ENCODE data around the gene SLMAP.

Gene SLMAP

DNA sequence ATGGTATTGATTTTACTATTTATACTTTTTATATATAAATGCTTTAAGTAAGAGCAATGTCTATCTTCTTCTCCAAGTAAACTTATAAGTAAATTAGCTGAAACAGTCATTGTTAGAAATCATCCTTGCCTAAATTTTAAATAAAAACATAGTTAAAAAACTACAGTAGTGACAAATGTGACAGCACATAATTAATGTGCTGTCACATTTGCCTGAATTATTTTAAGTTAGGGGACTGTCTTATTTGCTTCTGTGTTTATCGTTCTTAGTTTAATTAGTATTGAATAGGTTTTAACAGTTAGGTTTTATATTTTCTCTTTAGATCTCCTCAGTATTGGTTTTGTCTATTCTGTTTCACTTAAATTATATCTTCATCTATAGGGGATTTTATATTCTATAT lies 36.1 kb downstream of the SLMAP start:
- TF ChIP-seq FOXP2 (optimal IDR thresholded peaks at IDR 0.05; ENCODE audit: control extremely low read depth, extremely low read length, insufficient read depth) (no peak), POLR2AphosphoS5 (IDR thresholded peaks at IDR 0.05; ENCODE audit: borderline replicate concordance, low read depth, low read length) (no peak), EZH2 (IDR thresholded peaks at IDR 0.05) (no peak)
- Histone ChIP-seq H3K9me3 (ENCODE audit: low read depth, low read length) (no peaks in the 10 kb centered on the region), H3K36me3 (ENCODE audit: insufficient read depth, low read length) (no peaks in the 10 kb centered on the region), H3K27ac (no peak overlapping the region), H3K4me3 (no peak overlapping the region), H3K9ac (ENCODE audit: insufficient read length) (no peak overlapping the region)
- no peak for DNase-seq (ENCODE audit: low read depth, low spot score)

DNA sequence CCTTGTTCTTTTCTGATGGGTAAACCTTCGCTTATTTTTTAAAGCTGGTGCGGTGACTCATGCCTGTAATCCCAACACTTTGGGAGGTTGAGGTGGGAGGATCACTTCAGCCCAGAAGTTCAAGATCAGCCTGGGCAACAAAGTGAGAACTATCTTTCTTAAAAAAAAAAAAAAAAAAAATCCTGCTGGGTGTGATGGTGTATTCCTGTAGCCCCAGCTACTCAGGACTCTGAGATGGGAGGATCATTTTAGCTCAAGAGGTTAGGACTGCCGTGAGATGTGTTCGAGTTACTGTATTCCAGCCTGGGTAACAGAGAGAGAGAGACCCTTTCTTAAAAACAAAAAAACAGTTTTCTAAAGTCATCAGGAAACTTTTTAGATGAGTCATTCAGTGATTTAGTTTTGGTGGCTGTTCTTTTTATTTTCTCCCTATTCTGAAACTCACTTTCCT lies 37.7 kb downstream of the SLMAP start:
- DNase-seq (ENCODE audit: low read depth, low spot score): no peak
- H3K27ac ChIP-seq: no peak overlapping the region
- no peaks in the 10 kb centered on the region for H3K9me3 ChIP-seq (ENCODE audit: low read depth, low read length)
- H3K9ac ChIP-seq (ENCODE audit: insufficient read length): no peak overlapping the region
- H3K36me3 ChIP-seq (ENCODE audit: insufficient read depth, low read length): no peaks in the 10 kb centered on the region
- TF ChIP-seq POLR2AphosphoS5 (IDR thresholded peaks at IDR 0.05; ENCODE audit: borderline replicate concordance, low read depth, low read length) (no peak), FOXP2 (optimal IDR thresholded peaks at IDR 0.05; ENCODE audit: control extremely low read depth, extremely low read length, insufficient read depth) (no peak), EZH2 (IDR thresholded peaks at IDR 0.05) (no peak)
- no peak overlapping the region for H3K4me3 ChIP-seq

DNA sequence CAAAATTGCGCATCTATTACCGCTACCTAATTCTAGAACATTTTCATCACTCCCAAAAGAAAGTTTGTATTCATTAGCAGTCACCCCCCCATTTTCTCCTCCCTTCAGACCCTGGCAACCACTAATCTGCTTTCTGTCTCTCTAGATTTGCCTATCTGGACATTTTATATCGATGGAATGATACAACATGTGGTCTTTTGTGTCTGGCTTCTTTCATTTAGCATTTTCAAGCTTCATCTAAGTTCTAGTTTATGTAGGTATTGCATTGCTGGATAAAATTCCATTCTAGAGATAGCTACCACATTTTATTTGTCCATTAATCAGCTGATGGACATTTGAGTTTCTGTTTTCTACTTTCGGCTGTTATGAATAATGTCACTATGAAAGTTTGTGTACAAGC lies 38.4 kb downstream of the SLMAP start:
- H3K4me3 ChIP-seq: no peak overlapping the region
- TF ChIP-seq FOXP2 (optimal IDR thresholded peaks at IDR 0.05; ENCODE audit: control extremely low read depth, extremely low read length, insufficient read depth) (no peak), EZH2 (IDR thresholded peaks at IDR 0.05) (no peak), POLR2AphosphoS5 (IDR thresholded peaks at IDR 0.05; ENCODE audit: borderline replicate concordance, low read depth, low read length) (no peak)
- DNase-seq (ENCODE audit: low read depth, low spot score): no peak
- H3K36me3 ChIP-seq (ENCODE audit: insufficient read depth, low read length): no peaks in the 10 kb centered on the region
- no peaks in the 10 kb centered on the region for H3K9me3 ChIP-seq (ENCODE audit: low read depth, low read length)
- no peak overlapping the region for H3K27ac ChIP-seq
- H3K9ac ChIP-seq (ENCODE audit: insufficient read length): no peak overlapping the region

DNA sequence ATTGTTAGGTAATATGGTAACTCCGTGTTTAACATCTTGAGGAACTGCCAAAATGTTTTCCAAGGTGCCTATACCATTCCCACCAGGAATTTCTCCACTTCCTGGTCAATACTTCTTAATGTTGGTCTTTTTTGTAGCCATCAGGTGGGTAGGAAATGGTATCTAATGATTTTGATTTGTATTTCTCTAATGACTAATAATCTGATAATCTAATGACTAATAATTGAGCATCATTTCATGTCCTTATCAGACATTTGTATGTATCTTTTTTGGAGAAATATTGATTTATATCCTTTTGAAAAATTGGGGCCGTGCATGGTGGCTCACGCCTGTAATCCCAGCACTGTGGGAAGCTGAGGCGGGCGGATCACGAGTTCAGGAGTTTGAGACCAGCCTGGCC lies 38.8 kb downstream of the SLMAP start:
- Histone ChIP-seq H3K36me3 (ENCODE audit: insufficient read depth, low read length) (no peaks in the 10 kb centered on the region), H3K9ac (ENCODE audit: insufficient read length) (no peak overlapping the region), H3K27ac (no peak overlapping the region), H3K4me3 (no peak overlapping the region), H3K9me3 (ENCODE audit: low read depth, low read length) (no peaks in the 10 kb centered on the region)
- TF ChIP-seq FOXP2 (optimal IDR thresholded peaks at IDR 0.05; ENCODE audit: control extremely low read depth, extremely low read length, insufficient read depth) (no peak), EZH2 (IDR thresholded peaks at IDR 0.05) (no peak), POLR2AphosphoS5 (IDR thresholded peaks at IDR 0.05; ENCODE audit: borderline replicate concordance, low read depth, low read length) (no peak)
- no peak for DNase-seq (ENCODE audit: low read depth, low spot score)

DNA sequence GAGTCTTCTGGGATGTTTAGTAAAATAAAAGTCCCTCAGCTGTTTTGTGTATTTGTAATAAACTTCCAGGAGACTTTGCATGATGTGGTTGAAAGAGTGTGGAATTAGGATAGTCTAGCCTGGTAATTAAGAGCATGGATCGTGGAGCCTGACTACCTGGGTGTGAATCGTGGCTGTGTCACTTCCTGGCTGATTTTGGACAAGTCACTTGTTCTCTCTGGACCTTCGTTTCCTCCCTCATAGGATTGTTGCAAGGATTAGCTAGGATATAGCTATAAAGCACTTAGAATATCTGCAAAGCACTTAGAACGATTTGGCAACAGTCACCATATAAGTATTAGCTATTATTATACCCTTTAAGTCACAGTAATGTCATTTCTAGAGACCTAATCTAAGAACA lies 40.2 kb downstream of the SLMAP start:
- TF ChIP-seq EZH2 (IDR thresholded peaks at IDR 0.05) (no peak), FOXP2 (optimal IDR thresholded peaks at IDR 0.05; ENCODE audit: control extremely low read depth, extremely low read length, insufficient read depth) (no peak), POLR2AphosphoS5 (IDR thresholded peaks at IDR 0.05; ENCODE audit: borderline replicate concordance, low read depth, low read length) (no peak)
- no peak overlapping the region for H3K27ac ChIP-seq
- no peak overlapping the region for H3K9ac ChIP-seq (ENCODE audit: insufficient read length)

DNA sequence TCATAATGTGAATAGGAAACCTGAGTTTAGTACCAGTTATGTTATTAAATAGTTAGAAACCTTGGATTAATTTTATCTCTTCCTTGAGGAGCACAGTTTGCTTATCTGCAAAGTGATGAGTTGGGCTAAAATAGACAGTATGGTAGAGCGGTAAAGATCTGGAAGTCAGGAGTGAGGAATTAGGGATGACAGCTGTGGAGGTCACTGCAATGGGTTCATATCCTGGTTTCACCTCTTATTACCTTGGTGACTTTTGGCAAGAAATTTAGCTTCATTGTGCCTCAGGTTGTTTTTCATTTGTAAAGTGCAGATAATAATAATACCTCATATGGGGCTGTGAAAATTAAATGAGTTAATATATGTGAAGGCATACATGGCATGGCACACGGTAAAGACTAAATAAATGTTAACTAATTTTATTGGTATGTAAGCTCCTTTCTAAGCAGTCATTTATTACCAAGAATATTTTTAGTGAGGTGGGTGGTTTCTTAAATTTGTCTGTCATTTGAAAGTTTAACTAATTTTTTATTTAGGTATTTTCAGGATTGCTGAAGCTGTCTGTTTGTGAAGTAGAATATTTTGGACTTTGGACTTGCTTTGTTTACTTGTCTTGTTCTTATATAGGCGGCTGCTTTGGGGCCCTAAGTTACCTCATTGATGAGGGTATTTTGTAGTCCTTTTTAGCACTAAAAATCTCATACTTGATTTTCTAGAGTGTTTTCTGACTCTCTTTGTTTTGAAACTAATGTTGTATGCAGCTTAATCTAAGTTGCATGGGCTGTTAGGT lies 41.8 kb downstream of the SLMAP start:
- no peak for TF ChIP-seq EZH2 (IDR thresholded peaks at IDR 0.05)
- no peak for TF ChIP-seq POLR2AphosphoS5 (IDR thresholded peaks at IDR 0.05; ENCODE audit: borderline replicate concordance, low read depth, low read length)
- Histone ChIP-seq H3K36me3 (ENCODE audit: insufficient read depth, low read length) (no peaks in the 10 kb centered on the region), H3K27ac (peak overlapping the region; percentile 50; the same call in 1 of the 2 replicates), H3K4me3 (0 out of 2 replicates have a peak overlapping the region, but pooled peaks have one; percentile 19), H3K9me3 (ENCODE audit: low read depth, low read length) (no peaks in the 10 kb centered on the region), H3K9ac (ENCODE audit: insufficient read length) (no peak overlapping the region)
- DNase-seq (ENCODE audit: low read depth, low spot score): no peak

More for the DNA sequence above, 40.2 kb downstream of the SLMAP start:
- Histone ChIP-seq H3K36me3 (ENCODE audit: insufficient read depth, low read length) (no peaks in the 10 kb centered on the region), H3K9me3 (ENCODE audit: low read depth, low read length) (no peaks in the 10 kb centered on the region), H3K4me3 (no peak overlapping the region)
- DNase-seq (ENCODE audit: low read depth, low spot score): no peak

DNA sequence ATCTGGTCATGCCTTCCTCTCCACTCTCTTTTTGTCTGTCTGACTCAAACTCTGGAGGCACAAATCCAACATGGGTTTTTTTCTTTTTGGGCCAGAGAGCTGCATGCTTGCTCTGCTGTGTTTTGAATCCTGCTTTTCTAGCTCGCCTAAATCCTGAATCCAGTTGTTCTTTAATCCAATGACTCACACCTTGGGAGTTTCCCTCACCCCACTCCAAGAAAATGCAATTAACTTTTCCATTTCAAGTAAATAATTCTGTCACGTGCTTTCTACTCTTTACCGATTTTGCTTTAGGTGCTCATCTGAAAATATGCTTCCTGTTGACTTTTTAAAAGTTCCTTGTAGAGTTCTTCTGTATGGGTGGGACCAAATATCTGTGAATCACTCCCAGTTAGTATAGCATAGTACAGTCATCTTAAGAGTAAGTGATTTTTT lies 47.6 kb downstream of the SLMAP start:
- Histone ChIP-seq H3K9ac (ENCODE audit: insufficient read length) (no peak overlapping the region), H3K9me3 (ENCODE audit: low read depth, low read length) (no peaks in the 10 kb centered on the region), H3K27ac (no peak overlapping the region), H3K4me3 (no peak overlapping the region), H3K36me3 (ENCODE audit: insufficient read depth, low read length) (no peaks in the 10 kb centered on the region)
- no peak for TF ChIP-seq EZH2 (IDR thresholded peaks at IDR 0.05)
- no peak for TF ChIP-seq FOXP2 (optimal IDR thresholded peaks at IDR 0.05; ENCODE audit: control extremely low read depth, extremely low read length, insufficient read depth)
- TF ChIP-seq POLR2AphosphoS5 (IDR thresholded peaks at IDR 0.05; ENCODE audit: borderline replicate concordance, low read depth, low read length): no peak
- DNase-seq (ENCODE audit: low read depth, low spot score): peak; percentile 18

DNA sequence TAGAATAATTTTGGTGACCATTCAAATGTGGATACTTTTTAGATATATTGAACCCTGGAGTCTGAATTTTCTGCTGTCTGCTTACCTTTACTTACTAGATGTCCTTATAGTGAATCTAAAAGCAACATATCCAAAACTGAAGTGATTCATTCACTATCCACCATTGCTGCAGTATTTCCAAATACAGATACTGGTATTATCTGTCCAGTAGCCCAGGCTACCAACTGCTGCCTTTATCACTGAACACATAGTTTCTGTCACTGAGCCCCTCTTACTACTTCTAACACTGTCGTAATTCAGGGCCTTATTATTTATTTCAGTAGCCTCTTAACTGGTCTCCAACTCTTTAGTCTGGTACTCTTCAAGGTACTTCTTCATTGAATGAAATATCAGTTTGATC lies 49.2 kb downstream of the SLMAP start:
- no peak for DNase-seq (ENCODE audit: low read depth, low spot score)
- Histone ChIP-seq H3K9ac (ENCODE audit: insufficient read length) (no peak overlapping the region), H3K27ac (no peak overlapping the region), H3K9me3 (ENCODE audit: low read depth, low read length) (no peaks in the 10 kb centered on the region), H3K36me3 (ENCODE audit: insufficient read depth, low read length) (no peaks in the 10 kb centered on the region), H3K4me3 (no peak overlapping the region)
- no peak for TF ChIP-seq EZH2 (IDR thresholded peaks at IDR 0.05)
- TF ChIP-seq POLR2AphosphoS5 (IDR thresholded peaks at IDR 0.05; ENCODE audit: borderline replicate concordance, low read depth, low read length): no peak
- TF ChIP-seq FOXP2 (optimal IDR thresholded peaks at IDR 0.05; ENCODE audit: control extremely low read depth, extremely low read length, insufficient read depth): no peak
